Muscle layer of colon (tissue), 2 donors: ENCODE results near the gene B9D2.

Source experiments
- H3K27ac ChIP-seq: one replicate; pipeline ENCODE4 v1.7.0; 2013; ENCODE audit warnings: low read depth, mild to moderate bottlenecking, low read length, moderate library complexity
- H3K27me3 ChIP-seq, 2 donors: one replicate each; pipeline ENCODE4 v1.7.0; 2013; ENCODE audit warnings: low read length in 2 of 2, mild to moderate bottlenecking in 2 of 2; ENCODE audit not compliant: insufficient read depth in 2 of 2, control insufficient read depth in 1 of 2
- H3K36me3 ChIP-seq: one replicate; pipeline ENCODE4 v1.7.0; 2013; ENCODE audit warnings: mild to moderate bottlenecking, low read length; ENCODE audit not compliant: insufficient read depth
- H3K4me1 ChIP-seq: one replicate; pipeline ENCODE4 v1.7.0; 2013; ENCODE audit warnings: mild to moderate bottlenecking, low read length; ENCODE audit not compliant: insufficient read depth
- H3K4me3 ChIP-seq, 2 donors: one replicate each; pipeline ENCODE4 v1.7.0; 2013; ENCODE audit warnings: low read length in 2 of 2, low read depth in 1 of 2, mild to moderate bottlenecking in 1 of 2, moderate library complexity in 1 of 2
- H3K9ac ChIP-seq: one replicate; pipeline ENCODE4 v1.7.0; 2013; ENCODE audit warnings: low read length
- H3K9me3 ChIP-seq: one replicate; pipeline ENCODE4 v1.7.0; 2013; ENCODE audit warnings: mild to moderate bottlenecking, low read length
- donor health status: abdominal sarcoma.
- donor health status: Adenocarcinoma of cecum.

B9D2 gene

GRCh38 chr19:41318696-41319499 is 45.1 kb downstream of the B9D2 start:
- Histone ChIP-seq H3K4me1 (peaks cover 25% of the 10 kb centered on the region), H3K4me3 (no peak overlapping the region), H3K36me3 (peaks cover 63% of the 10 kb centered on the region), H3K9ac (no peak overlapping the region), H3K9me3 (no peaks in the 10 kb centered on the region), H3K27ac (no peak overlapping the region), H3K27me3 (no peaks in the 10 kb centered on the region)

- Histone ChIP-seq H3K4me1 (peaks cover 5% of the 10 kb centered on the region), H3K4me3 (no peak overlapping the region), H3K9me3 (no peaks in the 10 kb centered on the region), H3K36me3 (peaks cover 68% of the 10 kb centered on the region), H3K27ac (no peak overlapping the region), H3K27me3 (no peaks in the 10 kb centered on the region), H3K9ac (no peak overlapping the region)
These were observed 47.5 kb downstream of the B9D2 start for GRCh38 chr19:41316306-41316920.

- Histone ChIP-seq H3K36me3 (peaks cover 40% of the 10 kb centered on the region), H3K9me3 (no peaks in the 10 kb centered on the region), H3K9ac (no peak overlapping the region), H3K27ac (peak overlapping the region; percentile 1), H3K27me3 (no peaks in the 10 kb centered on the region), H3K4me3 (no peak overlapping the region), H3K4me1 (peaks cover 33% of the 10 kb centered on the region)
These were observed 52.3 kb downstream of the B9D2 start for GRCh38 chr19:41311613-41312012.

GRCh38 chr19:41311072-41311471 is 52.9 kb downstream of the B9D2 start:
- no peaks in the 10 kb centered on the region for H3K27me3 ChIP-seq
- H3K27ac ChIP-seq: peak overlapping the region; percentile 1
- peak overlapping the region; percentile 79 for H3K9ac ChIP-seq
- H3K4me3 ChIP-seq: peak overlapping the region in 1 of 2 donors; percentile 97
- peaks cover 33% of the 10 kb centered on the region for H3K4me1 ChIP-seq
- H3K9me3 ChIP-seq: no peaks in the 10 kb centered on the region
- H3K36me3 ChIP-seq: peaks cover 40% of the 10 kb centered on the region

GRCh38 chr19:41310033-41310831 is 53.7 kb downstream of the B9D2 start, which contains the start of gene CCDC97:
TSS of gene CCDC97 (plus strand) at chr19:41310172. CDS start at chr19:41310311, 139 bp downstream.
- no peaks in the 10 kb centered on the region for H3K27me3 ChIP-seq
- peaks cover 33% of the 10 kb centered on the region for H3K4me1 ChIP-seq
- peak within 1 kb of the TSS; percentile 79 for H3K9ac ChIP-seq
- peaks cover 45% of the 10 kb centered on the region for H3K36me3 ChIP-seq
- peak within 1 kb of the TSS; percentile 99 for H3K27ac ChIP-seq
- H3K9me3 ChIP-seq: no peaks in the 10 kb centered on the region
- peak within 1 kb of the TSS; percentile 96 to 97 for H3K4me3 ChIP-seq

GRCh38 chr19:41309180-41310032 is 54.5 kb downstream of the B9D2 start:
- no peaks in the 10 kb centered on the region for H3K27me3 ChIP-seq
- peak overlapping the region; percentile 79 for H3K9ac ChIP-seq
- H3K4me1 ChIP-seq: peaks cover 33% of the 10 kb centered on the region
- peak overlapping the region; percentile 99 for H3K27ac ChIP-seq
- H3K4me3 ChIP-seq: peak overlapping the region; percentile 96 to 97
- H3K36me3 ChIP-seq: peaks cover 54% of the 10 kb centered on the region
- H3K9me3 ChIP-seq: no peaks in the 10 kb centered on the region

GRCh38 chr19:41308450-41309179 is 55.3 kb downstream of the B9D2 start:
- peaks cover 33% of the 10 kb centered on the region for H3K4me1 ChIP-seq
- H3K9me3 ChIP-seq: no peaks in the 10 kb centered on the region
- peak overlapping the region; percentile 99 for H3K27ac ChIP-seq
- H3K36me3 ChIP-seq: peaks cover 61% of the 10 kb centered on the region
- H3K9ac ChIP-seq: peak overlapping the region; percentile 79
- H3K4me3 ChIP-seq: peak overlapping the region; percentile 3 to 97
- no peaks in the 10 kb centered on the region for H3K27me3 ChIP-seq

GRCh38 chr19:41307954-41308449 is 55.9 kb downstream of the B9D2 start:
- Histone ChIP-seq H3K4me1 (peaks cover 33% of the 10 kb centered on the region), H3K27ac (peak overlapping the region; percentile 72), H3K36me3 (peaks cover 61% of the 10 kb centered on the region), H3K9me3 (no peaks in the 10 kb centered on the region), H3K4me3 (peak overlapping the region; percentile 3 to 97), H3K9ac (peak overlapping the region; percentile 73), H3K27me3 (no peaks in the 10 kb centered on the region)

GRCh38 chr19:41307090-41307875 is 56.7 kb downstream of the B9D2 start:
- H3K9ac ChIP-seq: peak overlapping the region; percentile 73
- H3K4me1 ChIP-seq: peaks cover 33% of the 10 kb centered on the region
- no peak overlapping the region for H3K4me3 ChIP-seq
- no peaks in the 10 kb centered on the region for H3K9me3 ChIP-seq
- no peak overlapping the region for H3K27ac ChIP-seq
- no peaks in the 10 kb centered on the region for H3K27me3 ChIP-seq
- peaks cover 61% of the 10 kb centered on the region for H3K36me3 ChIP-seq
